Nephron (organoid): ENCODE data around the gene SPIN1.
A peak's percentile ranks its signal among the peaks of the same experiment; 100 is the strongest.

ENCODE experiments used
- H3K27ac Mint-ChIP-seq, 3 experiments: 2 replicates each; pipeline ENCODE4 v1.8.0; 2020; ENCODE audit warnings: mixed read lengths in 3 of 3, mild to moderate bottlenecking in 2 of 3, moderate library complexity in 1 of 3
- H3K27me3 Mint-ChIP-seq: 2 replicates; pipeline ENCODE4 v1.8.0; 2021; ENCODE audit warnings: low read depth, mild to moderate bottlenecking, moderate library complexity, mixed read lengths
- H3K36me3 Mint-ChIP-seq: 2 replicates; pipeline ENCODE4 v1.8.0; 2020; ENCODE audit warnings: low read depth, mixed read lengths
- H3K4me1 Mint-ChIP-seq: 2 replicates; pipeline ENCODE4 v1.8.0; 2020; ENCODE audit warnings: mixed read lengths
- H3K4me3 Mint-ChIP-seq, 3 experiments: 2 replicates each; pipeline ENCODE4 v1.8.0; 2020; ENCODE audit warnings: mild to moderate bottlenecking in 3 of 3, mixed read lengths in 3 of 3, moderate library complexity in 2 of 3
- H3K9me3 Mint-ChIP-seq: 2 replicates; pipeline ENCODE4 v1.8.0; 2020; ENCODE audit warnings: mixed read lengths
- TF ChIP-seq, protein P1 (sequence below), 3 experiments: fragments of 200-600 bp; sonication (generic); IDR thresholded peaks; one replicate each; pipeline ENCODE4 v1.5.0; 2021; ENCODE audit warnings: antibody characterized with exemption in 3 of 3; ENCODE audit not compliant: unreplicated experiment in 3 of 3

SPIN1 gene

DNA sequence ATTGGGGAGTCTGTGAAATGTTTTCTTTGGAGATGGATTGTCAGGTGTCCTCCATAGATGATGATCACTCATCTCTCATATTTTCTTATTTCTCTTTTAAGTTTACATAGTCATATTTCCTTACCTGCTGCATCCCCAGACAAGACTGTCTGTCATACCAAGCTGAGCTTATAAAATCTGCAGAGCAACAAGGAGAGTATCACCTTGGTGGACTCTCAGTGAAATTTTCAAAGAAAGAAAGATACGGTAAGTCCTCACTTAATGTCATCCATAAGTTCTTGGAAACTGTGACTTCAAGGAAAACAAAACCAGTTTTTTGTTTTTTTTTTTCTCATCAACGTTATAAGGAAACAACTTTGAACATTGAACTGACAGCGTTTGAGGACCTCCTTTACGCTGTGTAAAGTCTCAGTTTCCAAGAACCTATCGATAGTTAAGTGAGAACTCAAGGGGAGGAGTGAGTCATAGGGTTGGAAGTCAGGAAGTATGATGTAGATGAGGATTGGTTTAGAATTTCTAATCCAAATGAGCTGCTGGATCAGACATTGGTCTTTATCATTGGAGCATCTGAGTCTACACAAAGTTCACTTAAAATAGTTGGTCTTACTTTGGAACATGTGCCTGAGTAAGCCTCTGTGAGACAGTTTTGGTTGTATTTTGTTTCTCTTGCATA, 45.5 kb downstream of the SPIN1 start:
- no peaks in the 10 kb centered on the region for H3K4me1 Mint-ChIP-seq
- no peak overlapping the region for H3K4me3 Mint-ChIP-seq
- TF ChIP-seq, protein P1, sequence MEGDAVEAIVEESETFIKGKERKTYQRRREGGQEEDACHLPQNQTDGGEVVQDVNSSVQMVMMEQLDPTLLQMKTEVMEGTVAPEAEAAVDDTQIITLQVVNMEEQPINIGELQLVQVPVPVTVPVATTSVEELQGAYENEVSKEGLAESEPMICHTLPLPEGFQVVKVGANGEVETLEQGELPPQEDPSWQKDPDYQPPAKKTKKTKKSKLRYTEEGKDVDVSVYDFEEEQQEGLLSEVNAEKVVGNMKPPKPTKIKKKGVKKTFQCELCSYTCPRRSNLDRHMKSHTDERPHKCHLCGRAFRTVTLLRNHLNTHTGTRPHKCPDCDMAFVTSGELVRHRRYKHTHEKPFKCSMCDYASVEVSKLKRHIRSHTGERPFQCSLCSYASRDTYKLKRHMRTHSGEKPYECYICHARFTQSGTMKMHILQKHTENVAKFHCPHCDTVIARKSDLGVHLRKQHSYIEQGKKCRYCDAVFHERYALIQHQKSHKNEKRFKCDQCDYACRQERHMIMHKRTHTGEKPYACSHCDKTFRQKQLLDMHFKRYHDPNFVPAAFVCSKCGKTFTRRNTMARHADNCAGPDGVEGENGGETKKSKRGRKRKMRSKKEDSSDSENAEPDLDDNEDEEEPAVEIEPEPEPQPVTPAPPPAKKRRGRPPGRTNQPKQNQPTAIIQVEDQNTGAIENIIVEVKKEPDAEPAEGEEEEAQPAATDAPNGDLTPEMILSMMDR (IDR thresholded peaks at IDR 0.05; ENCODE audit: unreplicated experiment in 3 of 3) = no peak
- H3K27ac Mint-ChIP-seq = no peak overlapping the region
- H3K9me3 Mint-ChIP-seq = no peaks in the 10 kb centered on the region
- H3K27me3 Mint-ChIP-seq = no peaks in the 10 kb centered on the region
- H3K36me3 Mint-ChIP-seq = peaks cover 86% of the 10 kb centered on the region

DNA sequence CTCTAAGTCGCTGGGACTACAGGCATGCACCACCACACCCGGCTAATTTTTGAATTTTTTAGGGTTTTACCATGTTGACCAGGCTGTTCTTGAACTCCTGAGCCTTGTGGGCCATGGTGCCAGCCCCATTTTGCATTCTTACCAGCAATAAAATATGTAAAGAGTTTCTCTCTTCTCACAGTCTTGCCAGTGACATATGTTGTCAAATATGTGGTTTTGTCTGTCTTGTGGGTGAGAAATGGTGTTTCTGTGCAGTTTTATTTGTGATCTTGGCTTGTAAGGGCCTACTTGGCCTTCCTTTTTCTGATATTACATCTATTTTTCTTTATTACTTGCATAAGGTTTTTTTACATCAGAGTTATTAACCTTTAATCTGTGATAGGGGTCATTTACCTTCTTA, 47.1 kb downstream of the SPIN1 start:
- TF ChIP-seq, protein P1 (IDR thresholded peaks at IDR 0.05; ENCODE audit: unreplicated experiment in 3 of 3) = no peak
- Mint-ChIP-seq H3K4me1 (no peaks in the 10 kb centered on the region), H3K27ac (peak overlapping the region in 1 of 3 experiments; percentile 83), H3K27me3 (no peaks in the 10 kb centered on the region), H3K36me3 (peaks cover 72% of the 10 kb centered on the region), H3K4me3 (no peak overlapping the region), H3K9me3 (no peaks in the 10 kb centered on the region)

DNA sequence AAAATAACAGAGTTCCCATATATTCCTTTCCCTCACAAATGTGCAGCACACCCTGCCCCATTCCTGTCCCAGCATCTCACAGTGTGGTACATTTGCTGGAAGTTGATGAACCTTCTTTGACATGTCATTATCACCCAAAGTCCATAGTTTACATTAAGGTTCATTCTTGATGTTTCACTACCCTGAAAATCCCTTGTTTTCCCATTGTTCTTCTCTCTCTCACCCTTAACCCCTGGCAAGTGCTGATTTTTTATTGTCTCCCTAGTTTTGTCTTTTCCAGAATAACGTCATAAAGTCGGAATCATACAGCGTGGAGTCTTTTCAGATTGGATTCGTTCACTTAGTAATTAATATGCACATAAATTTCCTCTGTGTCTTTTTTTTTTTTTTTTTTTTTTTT, 48.1 kb downstream of the SPIN1 start:
- H3K9me3 Mint-ChIP-seq = no peaks in the 10 kb centered on the region
- peaks cover 73% of the 10 kb centered on the region for H3K36me3 Mint-ChIP-seq
- H3K4me3 Mint-ChIP-seq = no peak overlapping the region
- H3K4me1 Mint-ChIP-seq = no peaks in the 10 kb centered on the region
- no peaks in the 10 kb centered on the region for H3K27me3 Mint-ChIP-seq
- H3K27ac Mint-ChIP-seq = peak overlapping the region in 1 of 3 experiments; percentile 45
- TF ChIP-seq, protein P1 (IDR thresholded peaks at IDR 0.05; ENCODE audit: unreplicated experiment in 3 of 3) = no peak

DNA sequence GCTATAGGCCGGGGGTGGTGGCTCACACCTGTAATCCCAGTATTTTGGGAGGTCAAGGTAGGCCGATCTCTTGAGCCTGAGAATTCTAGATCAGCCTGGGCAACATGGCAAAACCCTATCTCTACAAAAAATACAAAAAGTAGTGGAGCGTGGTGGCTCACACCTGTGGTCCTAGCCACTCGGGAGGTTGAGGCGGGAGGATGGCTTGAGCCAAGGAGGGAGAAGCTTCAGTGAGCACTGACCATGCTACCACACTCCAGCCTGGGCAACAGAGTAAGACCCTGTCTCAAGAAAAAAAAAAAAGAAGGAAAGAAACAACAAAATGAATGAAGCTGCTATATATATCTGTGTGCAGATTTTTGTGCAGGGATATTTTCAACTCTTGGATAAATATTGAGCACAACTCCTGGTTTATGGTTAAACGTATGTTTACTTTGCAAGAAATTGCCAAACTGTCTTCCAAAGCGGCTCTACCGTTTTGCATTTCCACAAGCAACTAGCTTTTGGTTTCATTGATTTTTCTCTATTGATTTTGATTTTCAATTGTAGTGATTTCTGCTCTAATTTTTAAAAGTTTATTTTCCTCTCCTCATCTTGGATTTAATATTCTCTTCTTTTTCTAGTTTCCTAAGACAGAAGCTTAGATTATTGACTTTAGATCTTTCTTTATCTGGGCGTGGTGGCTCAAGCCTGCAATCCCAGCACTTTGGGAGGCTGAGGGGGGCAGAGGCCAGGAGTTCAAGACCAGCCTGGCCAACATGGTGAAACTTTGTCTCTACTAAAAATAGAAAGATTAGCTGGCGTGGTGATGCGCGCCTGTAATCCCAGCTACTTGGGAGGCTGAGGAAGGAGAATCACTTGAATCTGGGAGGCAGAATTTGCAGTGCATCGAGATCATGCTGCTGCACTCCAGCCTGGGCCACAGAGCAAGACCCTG, 49.2 kb downstream of the SPIN1 start:
- no peaks in the 10 kb centered on the region for H3K9me3 Mint-ChIP-seq
- H3K4me3 Mint-ChIP-seq = no peak overlapping the region
- peaks cover 73% of the 10 kb centered on the region for H3K36me3 Mint-ChIP-seq
- no peak overlapping the region for H3K27ac Mint-ChIP-seq
- H3K27me3 Mint-ChIP-seq = no peaks in the 10 kb centered on the region
- H3K4me1 Mint-ChIP-seq = no peaks in the 10 kb centered on the region
- TF ChIP-seq, protein P1 (IDR thresholded peaks at IDR 0.05; ENCODE audit: unreplicated experiment in 3 of 3) = no peak

DNA sequence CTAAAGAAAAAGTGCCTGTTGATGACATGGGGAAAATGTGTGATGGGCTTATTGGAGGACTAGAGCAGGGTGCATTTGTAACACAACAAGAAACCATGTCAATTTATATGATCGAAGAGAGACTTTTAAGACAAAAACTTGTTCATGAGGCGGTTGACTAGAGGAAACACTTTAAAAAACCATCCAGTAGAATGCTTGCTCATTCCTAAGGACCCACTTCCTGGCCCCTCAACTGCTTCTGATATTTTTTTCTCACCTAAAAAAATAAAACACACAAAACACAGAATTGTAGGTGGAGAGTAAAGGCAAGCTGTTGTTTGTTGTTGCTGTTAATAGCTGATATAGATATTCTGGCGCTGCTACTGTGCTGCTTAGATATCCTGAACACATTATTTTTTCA, 50.6 kb downstream of the SPIN1 start:
- Mint-ChIP-seq H3K36me3 (peaks cover 70% of the 10 kb centered on the region), H3K4me1 (peaks cover 8% of the 10 kb centered on the region), H3K9me3 (no peaks in the 10 kb centered on the region), H3K27ac (no peak overlapping the region), H3K27me3 (no peaks in the 10 kb centered on the region), H3K4me3 (no peak overlapping the region)
- TF ChIP-seq, protein P1 (IDR thresholded peaks at IDR 0.05; ENCODE audit: unreplicated experiment in 3 of 3) = no peak
